DMS53 treated with DMSO at 0.1 percent for 48 hours (cell line): Measurements from ENCODE around the gene CTNNA3.

Experiments
- DNase-seq: peaks from one replicate; lab custom pipeline; 2025; ENCODE audit not compliant: unreplicated experiment; lab: John Stamatoyannopoulos, UW

CTNNA3 gene

GRCh38 chr10:66684581-66684980 is 1011.4 kb downstream of the CTNNA3 start:
- no peak for DNase-seq

DNA sequence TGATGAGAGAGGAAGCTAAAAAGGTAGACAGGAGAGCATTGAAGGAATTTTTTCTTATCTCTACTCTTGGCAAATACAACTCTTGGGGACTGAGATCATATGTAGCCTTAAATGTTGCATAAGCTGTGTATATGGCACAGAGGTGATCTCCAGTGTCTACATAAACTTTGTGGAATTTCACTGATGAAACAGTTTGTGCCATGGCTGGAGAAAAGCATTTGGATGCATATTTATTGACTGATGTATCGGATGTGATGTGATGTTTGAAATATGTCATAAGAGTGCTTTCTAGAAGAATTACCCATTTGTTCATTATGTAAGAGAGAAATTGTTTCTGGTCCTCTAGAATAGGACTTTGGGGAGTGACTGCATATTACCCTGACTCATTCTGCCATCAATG is 1015.1 kb downstream of the CTNNA3 start:
- DNase-seq = no peak

DNA sequence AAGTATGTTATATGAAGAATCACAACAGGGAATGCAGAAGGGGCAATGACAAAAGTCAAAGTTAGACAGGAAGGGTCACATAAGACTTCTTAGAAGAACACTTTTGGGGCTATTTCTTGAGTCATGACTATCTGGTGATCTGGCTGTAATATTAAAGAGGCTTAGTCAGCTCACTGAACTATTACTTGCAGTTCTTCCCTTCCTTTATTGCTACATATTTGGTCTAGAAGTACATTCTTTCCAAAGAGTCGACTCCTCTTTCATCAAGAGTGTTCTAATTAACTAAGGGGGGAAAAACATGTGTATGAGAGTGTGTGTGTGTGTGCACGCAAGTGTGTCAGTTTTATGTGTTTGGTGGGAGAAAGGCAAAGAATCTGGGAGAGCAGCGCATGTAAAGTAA is 1017.5 kb downstream of the CTNNA3 start:
- no peak for DNase-seq

- DNase-seq = no peak
Observed at GRCh38 chr10:66673071-66673470, 1022.9 kb downstream of the CTNNA3 start.

DNA sequence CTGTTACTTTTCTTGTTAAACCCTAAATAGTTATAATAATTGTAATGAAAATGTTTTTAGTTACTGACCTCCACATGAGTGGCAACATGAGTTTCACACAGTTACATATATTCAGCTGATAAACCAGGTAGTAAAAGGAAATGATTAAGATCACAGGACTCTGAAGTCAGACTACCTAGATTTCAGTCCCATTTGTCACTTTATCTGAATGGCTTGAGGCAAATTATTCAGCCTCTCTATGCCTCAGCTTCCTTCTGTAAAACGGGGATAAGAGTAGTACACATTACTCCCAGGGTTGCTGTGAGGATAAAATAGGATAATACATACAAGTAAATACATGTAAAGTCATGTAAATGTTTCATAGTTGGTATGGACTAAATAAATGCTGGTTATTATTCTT is 1024.4 kb downstream of the CTNNA3 start:
- DNase-seq = no peak

GRCh38 chr10:66671064-66671463 is 1024.9 kb downstream of the CTNNA3 start:
- DNase-seq = no peak

GRCh38 chr10:66656499-66656898 is 1039.5 kb downstream of the CTNNA3 start:
- no peak for DNase-seq

- no peak for DNase-seq
Observed at GRCh38 chr10:66654861-66655260, 1041.1 kb downstream of the CTNNA3 start.

- DNase-seq = no peak
Observed at GRCh38 chr10:66651308-66652082, 1044.5 kb downstream of the CTNNA3 start.

DNA sequence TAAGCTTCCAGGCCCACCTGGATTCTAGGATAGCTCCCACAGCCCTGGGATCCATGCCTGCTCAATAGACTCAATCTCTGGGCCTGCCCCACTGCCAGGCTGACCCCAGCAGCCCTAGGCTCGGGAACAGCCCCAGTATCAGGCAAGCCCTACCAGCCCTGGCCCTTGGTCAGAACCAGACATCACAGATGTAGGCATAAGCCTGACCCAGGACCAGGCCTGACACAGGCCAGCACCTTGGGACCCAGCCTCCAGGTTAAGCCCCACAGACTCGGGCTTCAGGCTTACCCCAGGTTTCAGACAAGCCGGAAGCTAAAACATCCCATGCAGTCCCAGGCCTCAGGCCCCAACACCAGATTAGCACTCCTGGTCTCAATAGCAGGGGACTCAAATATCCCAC is 1046.4 kb downstream of the CTNNA3 start:
- DNase-seq = no peak

DNA sequence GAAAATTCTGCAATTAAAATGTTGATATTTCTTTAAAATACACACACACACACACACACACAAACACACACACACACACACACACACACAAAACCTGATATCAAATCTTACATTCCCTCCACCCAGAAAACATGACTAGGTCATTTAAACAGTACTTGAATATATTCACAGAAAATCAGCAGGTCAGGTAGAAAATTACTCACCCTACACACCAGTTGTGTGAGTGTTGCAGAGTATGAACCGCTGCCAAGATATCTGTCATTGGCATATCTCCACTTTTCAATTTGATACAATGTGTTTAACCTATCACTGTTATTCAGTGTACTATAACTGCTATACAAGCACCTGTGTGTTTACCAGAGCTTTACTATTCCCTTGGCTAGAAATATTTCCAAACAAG is 1053.8 kb downstream of the CTNNA3 start:
- DNase-seq = no peak

DNA sequence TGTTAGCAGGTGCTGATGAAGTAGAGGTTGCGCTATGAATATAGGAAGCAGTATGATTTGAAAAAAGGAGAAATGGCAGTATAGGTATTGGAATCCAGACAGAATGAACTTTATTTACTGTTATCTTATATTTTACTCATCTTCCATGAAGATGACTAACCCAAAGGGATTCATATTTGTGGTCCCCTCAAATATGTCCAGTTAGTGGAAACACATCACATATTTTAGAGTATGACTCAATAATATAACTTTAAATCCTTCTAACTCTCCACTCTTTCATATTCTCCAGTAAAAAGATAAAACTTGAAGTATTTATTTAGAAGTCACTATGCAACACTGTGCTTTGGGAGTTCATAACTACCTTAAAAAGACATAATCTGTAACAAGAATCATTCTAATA is 1056.6 kb downstream of the CTNNA3 start:
- no peak for DNase-seq

- no peak for DNase-seq
Observed at GRCh38 chr10:66637273-66638036, 1058.5 kb downstream of the CTNNA3 start.

- DNase-seq = no peak
Observed at GRCh38 chr10:66629996-66630395, 1066.0 kb downstream of the CTNNA3 start.

DNA sequence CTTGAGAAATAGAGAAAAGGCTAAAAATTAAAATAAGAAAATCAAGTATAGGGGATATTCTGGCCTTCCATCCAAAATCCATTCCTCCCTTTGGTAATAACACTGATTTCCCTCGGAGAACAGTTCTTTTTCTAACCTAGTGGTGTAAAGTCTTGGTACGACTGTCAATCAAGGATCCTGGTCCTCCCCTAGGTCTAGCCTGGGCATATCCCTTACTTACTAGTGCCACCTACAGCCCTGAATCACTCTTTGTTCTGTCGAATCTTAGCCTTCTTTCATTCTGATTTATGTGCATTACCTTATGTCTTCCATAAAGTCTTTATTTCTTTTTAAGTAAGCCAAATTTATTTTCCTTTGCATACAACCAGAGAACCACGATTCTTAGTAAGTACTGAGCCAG is 1068.8 kb downstream of the CTNNA3 start:
- DNase-seq = peak; percentile 76

DNA sequence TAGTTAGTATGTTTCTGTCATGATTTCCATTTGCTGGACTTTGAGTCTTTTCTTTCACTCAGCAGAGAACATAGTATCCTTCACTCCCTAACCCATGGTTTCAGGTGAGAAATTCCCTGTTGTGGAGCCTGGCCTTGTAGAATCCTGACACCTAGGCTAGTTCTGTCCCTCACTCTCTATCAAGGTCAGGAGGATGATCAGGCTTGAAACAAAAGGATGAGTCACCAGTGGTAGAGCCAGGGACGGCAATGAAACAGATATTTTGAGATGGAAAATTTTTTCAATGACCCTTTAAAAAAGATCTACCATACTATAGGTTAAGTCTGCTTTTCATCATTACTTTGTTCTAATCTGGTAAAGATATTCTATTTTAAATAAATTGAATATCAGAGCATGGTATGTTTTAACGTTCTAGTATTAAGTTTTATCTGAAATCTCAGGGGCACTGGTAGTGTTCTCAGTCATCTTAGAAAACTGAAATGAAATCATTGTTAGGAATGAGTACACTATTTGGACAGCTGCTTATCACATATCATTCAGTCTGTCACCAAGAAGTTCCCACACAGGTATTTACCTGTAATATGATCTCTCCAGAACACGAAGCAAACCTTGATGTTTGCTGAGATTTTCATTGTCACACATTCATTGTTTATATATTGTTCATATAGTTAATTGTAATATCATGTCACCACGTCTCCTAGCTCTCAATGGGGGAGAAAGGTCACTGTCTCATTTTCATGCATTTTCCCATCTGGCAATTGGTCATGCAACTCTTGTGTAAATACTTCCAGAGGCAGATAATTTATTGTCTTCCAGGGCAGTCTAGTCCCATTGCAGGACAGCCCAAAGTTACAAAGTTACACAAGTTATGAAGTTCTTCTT is 1070.0 kb downstream of the CTNNA3 start:
- peak; percentile 98 for DNase-seq

GRCh38 chr10:66622050-66622449 is 1073.9 kb downstream of the CTNNA3 start:
- no peak for DNase-seq

DNA sequence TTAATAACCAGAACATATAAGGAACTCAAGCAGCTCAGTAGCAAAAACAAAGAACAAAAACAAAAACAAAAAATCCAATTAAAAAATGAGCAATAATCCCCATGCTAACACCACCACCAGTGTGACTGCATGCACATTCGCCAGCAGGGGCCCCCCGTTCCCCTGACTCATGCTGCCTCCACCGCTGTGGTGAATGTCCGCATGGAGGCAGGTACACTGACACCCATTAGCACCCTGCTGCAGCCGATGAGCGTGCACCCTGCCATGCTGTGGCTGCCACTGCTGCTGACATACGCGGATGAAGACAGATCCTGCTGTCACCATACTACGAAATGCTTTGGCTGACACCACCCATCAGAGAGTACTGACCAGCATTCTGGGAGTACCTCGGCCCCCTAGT is 1091.8 kb downstream of the CTNNA3 start:
- DNase-seq = no peak

DNA sequence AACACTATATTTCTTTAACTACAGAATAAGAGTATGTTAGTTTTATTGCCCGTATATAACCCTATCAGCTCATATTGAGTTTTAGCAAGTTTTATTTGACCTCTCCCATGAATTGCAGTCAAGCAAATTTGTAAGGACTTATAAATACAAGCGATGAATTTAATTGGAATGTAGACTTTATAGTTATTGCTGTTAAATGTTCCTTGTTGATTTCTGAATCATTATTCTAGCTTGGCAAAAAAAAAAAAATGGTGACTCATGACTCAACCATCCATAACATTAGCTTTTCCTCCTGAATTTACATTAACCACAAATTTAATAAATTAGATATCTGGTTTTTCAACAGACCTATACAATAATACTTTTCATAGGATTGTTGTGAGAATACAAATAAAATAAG is 1104.1 kb downstream of the CTNNA3 start:
- DNase-seq = peak; percentile 3

GRCh38 chr10:66587680-66588050 is 1108.3 kb downstream of the CTNNA3 start:
- DNase-seq = no peak

- DNase-seq = no peak
Observed at GRCh38 chr10:66586897-66587679, 1108.9 kb downstream of the CTNNA3 start.
